Keratinocyte (primary cell): ENCODE results near the gene SMIM30. TPM values are rescaled to one million over a fixed set of nuclear protein-coding genes. Genes with fewer than 3 reads are reported as not detected.
A peak's percentile ranks its signal among the peaks of the same experiment; 100 is the strongest.

Experiments used
- DNase-seq: peaks from one replicate; pipeline ENCODE4 v3.0.0-alpha.2; 2011; ENCODE audit warnings: low read depth, missing footprints, low spot score
- FAIRE-seq: peaks from 2 replicates; lab custom pipeline; 2011; peaks lifted over from hg19 to GRCh38; lab: Jason Lieb, UNC
- H2AFZ ChIP-seq: 2 replicates; pipeline ENCODE4 v1.6.0; 2012; ENCODE audit warnings: low read length, control low read depth, inconsistent platforms; ENCODE audit not compliant: control insufficient read depth
- H3K27ac ChIP-seq: 2 replicates; pipeline ENCODE4 v1.5.1; 2011; ENCODE audit warnings: low read length; ENCODE audit not compliant: control insufficient read depth, insufficient read depth
- H3K27me3 ChIP-seq: 3 replicates; pipeline ENCODE4 v1.6.0; 2011; ENCODE audit warnings: low read length; ENCODE audit not compliant: control insufficient read depth, insufficient read depth; ENCODE audit errors: extremely low read depth
- H3K36me3 ChIP-seq, 2 experiments: 2 replicates in 1 of 2; 3 replicates in 1 of 2; pipeline ENCODE4 v1.5.1; 2011; ENCODE audit warnings: low read length in 2 of 2, mild to moderate bottlenecking in 1 of 2; ENCODE audit not compliant: control insufficient read depth in 2 of 2, insufficient read depth in 2 of 2; ENCODE audit errors: extremely low read depth in 1 of 2
- H3K4me1 ChIP-seq: 3 replicates; pipeline ENCODE4 v1.5.1; 2011; ENCODE audit warnings: low read length; ENCODE audit not compliant: control insufficient read depth, insufficient read depth; ENCODE audit errors: extremely low read depth
- H3K4me2 ChIP-seq: 3 replicates; pipeline ENCODE4 v1.6.0; 2011; ENCODE audit warnings: low read depth, low read length; ENCODE audit not compliant: control insufficient read depth, insufficient read depth; ENCODE audit errors: extremely low read depth
- H3K4me3 ChIP-seq, 3 experiments: fragments of 200-600 bp in 1 of 3; sonication (generic) in 1 of 3; 2 replicates in 2 of 3; 3 replicates in 1 of 3; pipeline ENCODE4 v1.5.1; 2011 to 2016; ENCODE audit warnings: low read length in 3 of 3, mild to moderate bottlenecking in 3 of 3, control low read depth in 2 of 3, inconsistent platforms in 1 of 3, low read depth in 1 of 3, mixed read lengths in 1 of 3, mixed run types in 1 of 3, moderate library complexity in 1 of 3; ENCODE audit not compliant: control insufficient read depth in 2 of 3, insufficient read depth in 2 of 3; ENCODE audit errors: extremely low read depth in 1 of 3
- H3K79me2 ChIP-seq: 2 replicates; pipeline ENCODE4 v1.6.0; 2012; ENCODE audit warnings: low read length; ENCODE audit not compliant: control insufficient read depth, insufficient read depth
- H3K9ac ChIP-seq: 3 replicates; pipeline ENCODE4 v1.6.0; 2011; ENCODE audit warnings: low read length; ENCODE audit not compliant: control insufficient read depth, insufficient read depth; ENCODE audit errors: extremely low read depth
- H3K9me1 ChIP-seq: 3 replicates; pipeline ENCODE4 v1.6.0; 2011; ENCODE audit warnings: low read length; ENCODE audit not compliant: control insufficient read depth, insufficient read depth; ENCODE audit errors: extremely low read depth
- H3K9me3 ChIP-seq: 2 replicates; pipeline ENCODE4 v1.5.1; 2012; ENCODE audit warnings: low read depth, low read length; ENCODE audit not compliant: control insufficient read depth
- H4K20me1 ChIP-seq: 3 replicates; pipeline ENCODE4 v1.6.0; 2011; ENCODE audit warnings: low read length; ENCODE audit not compliant: control insufficient read depth, insufficient read depth; ENCODE audit errors: extremely low read depth
- EZH2 ChIP-seq: IDR thresholded peaks from one replicate; pipeline ENCODE4 v1.6.1; 2012; ENCODE audit warnings: inconsistent platforms, mild to moderate bottlenecking, low read length, moderate library complexity
- dilution Hi-C: fragments of 300-500 bp; cut with MboI; formaldehyde crosslinking; loops from one replicate; pipeline ENCODE4 v1.7.0; 2020; ENCODE audit warnings: low sequenced_read_pairs; ENCODE audit not compliant: extremely low pct_ligation_motif_present
- polyA plus RNA-seq, 5 experiments: library from polyadenylated mRNA; depleted of rRNA in 3 of 5; stranded (reverse) in 3 of 5; stranded (forward) in 1 of 5; unstranded in 1 of 5; fragments of >200 nt; gene quantifications; 1 replicate in 1 of 5; 2 replicates in 3 of 5; 3 replicates in 1 of 5; pipeline versions ENCODE4 v1.2.1 to v1.2.3, GENCODE V29; 2011 to 2012; ENCODE audit warnings: missing spikeins in 2 of 5, low read depth in 1 of 5, low replicate concordance in 1 of 5
- TF ChIP-seq, protein P1 (sequence below), 3 experiments: IDR thresholded peaks in 1 of 3; conservative IDR thresholded peaks in 1 of 3; optimal IDR thresholded peaks in 1 of 3; 2 replicates in 2 of 3; 3 replicates in 1 of 3; pipeline versions ENCODE3 to v1.5.1; 2011; ENCODE audit warnings: low read length in 3 of 3, mild to moderate bottlenecking in 3 of 3, moderate library complexity in 2 of 3, control low read depth in 1 of 3, inconsistent platforms in 1 of 3; ENCODE audit not compliant: insufficient read depth in 2 of 3; ENCODE audit errors: extremely low read depth in 1 of 3

The SMIM30 gene
- polyA plus RNA-seq, 1 donor (not counting 4 experiments of a cell fraction or from before 2014, with no cell fraction given): 94.5 TPM

DNA sequence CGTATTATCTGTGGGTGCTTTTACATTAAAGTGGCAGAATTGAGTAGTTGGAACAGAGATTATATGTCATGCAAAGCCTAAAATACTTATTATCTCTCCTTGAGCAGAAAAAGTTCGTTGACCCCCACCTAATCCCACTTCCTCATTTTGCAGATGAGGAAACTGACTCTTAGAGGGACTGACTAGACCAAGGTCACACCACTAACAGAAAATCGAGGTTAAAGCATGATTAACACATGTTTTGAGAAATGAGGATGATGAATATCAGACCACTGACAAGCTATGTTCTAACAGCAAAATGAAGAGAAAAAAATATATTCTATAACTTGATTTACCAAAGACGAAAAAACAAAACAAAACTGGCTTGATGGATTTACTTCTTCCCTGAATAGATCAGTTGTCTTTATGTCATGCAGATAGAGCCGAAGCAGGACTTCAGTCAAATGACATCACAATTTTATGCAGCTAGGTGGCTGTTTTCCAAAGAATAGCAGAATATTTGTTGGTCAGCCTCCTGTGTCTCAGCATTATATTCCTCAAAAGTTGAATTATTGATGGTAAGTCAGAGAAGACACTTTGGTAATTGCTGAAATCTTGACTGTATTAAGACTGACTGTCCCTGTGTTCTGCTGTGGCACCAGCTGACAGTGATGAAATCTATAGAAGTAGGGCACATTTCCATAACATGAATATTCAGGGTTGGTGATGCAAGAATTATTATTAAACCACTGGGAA, 24.2 kb upstream of the SMIM30 start:
- Histone ChIP-seq H2AFZ (no peak overlapping the region), H3K4me2 (no peak overlapping the region), H3K27ac (no peak overlapping the region), H3K9me1 (no peaks in the 10 kb centered on the region), H3K9me3 (no peaks in the 10 kb centered on the region), H3K4me1 (no peaks in the 10 kb centered on the region), H3K9ac (no peak overlapping the region), H4K20me1 (no peaks in the 10 kb centered on the region), H3K4me3 (no peak overlapping the region), H3K27me3 (no peaks in the 10 kb centered on the region), H3K79me2 (no peaks in the 10 kb centered on the region), H3K36me3 (no peaks in the 10 kb centered on the region)
- no peak for DNase-seq
- no peak for TF ChIP-seq EZH2
- TF ChIP-seq, protein P1, sequence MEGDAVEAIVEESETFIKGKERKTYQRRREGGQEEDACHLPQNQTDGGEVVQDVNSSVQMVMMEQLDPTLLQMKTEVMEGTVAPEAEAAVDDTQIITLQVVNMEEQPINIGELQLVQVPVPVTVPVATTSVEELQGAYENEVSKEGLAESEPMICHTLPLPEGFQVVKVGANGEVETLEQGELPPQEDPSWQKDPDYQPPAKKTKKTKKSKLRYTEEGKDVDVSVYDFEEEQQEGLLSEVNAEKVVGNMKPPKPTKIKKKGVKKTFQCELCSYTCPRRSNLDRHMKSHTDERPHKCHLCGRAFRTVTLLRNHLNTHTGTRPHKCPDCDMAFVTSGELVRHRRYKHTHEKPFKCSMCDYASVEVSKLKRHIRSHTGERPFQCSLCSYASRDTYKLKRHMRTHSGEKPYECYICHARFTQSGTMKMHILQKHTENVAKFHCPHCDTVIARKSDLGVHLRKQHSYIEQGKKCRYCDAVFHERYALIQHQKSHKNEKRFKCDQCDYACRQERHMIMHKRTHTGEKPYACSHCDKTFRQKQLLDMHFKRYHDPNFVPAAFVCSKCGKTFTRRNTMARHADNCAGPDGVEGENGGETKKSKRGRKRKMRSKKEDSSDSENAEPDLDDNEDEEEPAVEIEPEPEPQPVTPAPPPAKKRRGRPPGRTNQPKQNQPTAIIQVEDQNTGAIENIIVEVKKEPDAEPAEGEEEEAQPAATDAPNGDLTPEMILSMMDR (optimal IDR thresholded peaks at IDR 0.05 in 1 of 3, IDR thresholded peaks at IDR 0.05 in 1 of 3, conservative IDR thresholded peaks at IDR 0.05 in 1 of 3; ENCODE audit: extremely low read depth in 1 of 3, insufficient read depth in 2 of 3, low read length in 3 of 3): no peak
- dilution Hi-C loops: no loop called here
- FAIRE-seq: no peak

DNA sequence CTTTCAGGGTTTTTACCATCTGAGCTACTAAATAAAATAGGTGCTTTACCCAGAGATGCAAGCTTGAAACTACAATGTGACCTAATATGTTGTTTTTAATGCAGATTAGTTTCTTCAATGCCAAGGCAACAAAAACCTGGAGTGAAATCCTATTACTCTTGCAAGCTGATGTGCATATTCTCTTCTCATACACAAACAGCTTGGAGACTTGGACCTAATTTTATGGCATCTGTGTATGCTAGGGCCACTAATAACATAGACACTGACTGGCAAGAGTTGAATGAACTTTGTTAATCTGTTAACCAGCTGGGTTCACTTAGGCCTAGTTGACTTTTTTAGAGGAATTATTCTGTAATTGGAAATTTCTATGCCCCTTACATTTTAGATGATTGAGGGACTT, 23.4 kb upstream of the SMIM30 start:
- dilution Hi-C loops: no loop called here
- Histone ChIP-seq H3K27ac (no peak overlapping the region), H3K4me1 (no peaks in the 10 kb centered on the region), H3K27me3 (no peaks in the 10 kb centered on the region), H3K4me2 (no peak overlapping the region), H3K4me3 (no peak overlapping the region), H3K36me3 (no peaks in the 10 kb centered on the region), H4K20me1 (no peaks in the 10 kb centered on the region), H3K9me3 (no peaks in the 10 kb centered on the region), H3K79me2 (no peaks in the 10 kb centered on the region), H3K9me1 (no peaks in the 10 kb centered on the region), H2AFZ (no peak overlapping the region), H3K9ac (no peak overlapping the region)
- peak; percentile 20 for FAIRE-seq
- TF ChIP-seq, protein P1 (optimal IDR thresholded peaks at IDR 0.05 in 1 of 3, IDR thresholded peaks at IDR 0.05 in 1 of 3, conservative IDR thresholded peaks at IDR 0.05 in 1 of 3; ENCODE audit: extremely low read depth in 1 of 3, insufficient read depth in 2 of 3, low read length in 3 of 3): no peak
- no peak for TF ChIP-seq EZH2
- no peak for DNase-seq
